HepG2 (cell line): ENCODE measurements around the gene TPRN. TPM values are rescaled to one million over a fixed set of nuclear protein-coding genes. Genes with fewer than 3 reads are reported as not detected.

Source experiments
- AHR ChIP-seq: IDR thresholded peaks from 2 replicates; pipeline ENCODE4 v1.6.1; 2018; ENCODE audit warnings: missing genetic modification reagents, missing compliant biosample characterization
- FOXM1 ChIP-seq: sonication (generic); formaldehyde crosslinking; IDR thresholded peaks from 2 replicates; pipeline ENCODE4 v1.5.0; 2020; ENCODE audit warnings: missing genetic modification reagents
- FOXO1 ChIP-seq: sonication (generic); formaldehyde crosslinking; IDR thresholded peaks from 2 replicates; pipeline ENCODE4 v1.4.0; 2020; ENCODE audit warnings: missing genetic modification reagents
- MXI1 ChIP-seq: IDR thresholded peaks from 3 replicates; pipeline ENCODE4 v1.6.1; 2012; ENCODE audit warnings: low read depth, low read length, inconsistent platforms, borderline replicate concordance
- NFYB ChIP-seq: sonication (generic); formaldehyde crosslinking; IDR thresholded peaks from 2 replicates; pipeline ENCODE4 v1.4.0; 2020; ENCODE audit warnings: missing genetic modification reagents
- POLR2G ChIP-seq: fragments of 200-400 bp; formaldehyde crosslinking; IDR thresholded peaks from 2 replicates; pipeline ENCODE4 v1.6.1; 2018; ENCODE audit warnings: mild to moderate bottlenecking, low read depth, low read length, moderate library complexity
- SOX6 ChIP-seq, 2 experiments: fragments of 450-650 bp in 1 of 2; sonication (generic) in 1 of 2; formaldehyde crosslinking in 1 of 2; IDR thresholded peaks; 2 replicates each; pipeline versions ENCODE4 v1.4.0 to v1.6.1; 2017 to 2020; ENCODE audit warnings: antibody characterized with exemption in 1 of 2, mild to moderate bottlenecking in 1 of 2, missing genetic modification reagents in 1 of 2
- SP5 ChIP-seq: IDR thresholded peaks from 2 replicates; pipeline ENCODE4 v1.6.1; 2016; ENCODE audit warnings: low read depth, borderline replicate concordance
- SRSF1 ChIP-seq: fragments of 200-400 bp; formaldehyde crosslinking; optimal IDR thresholded peaks from 2 replicates; pipeline ENCODE3; 2017; ENCODE audit warnings: mild to moderate bottlenecking, low read depth, low read length, moderate library complexity
- TAF1 ChIP-seq: sonication (generic); formaldehyde crosslinking; IDR thresholded peaks from 2 replicates; pipeline ENCODE4 v1.4.0; 2020; ENCODE audit warnings: missing genetic modification reagents
- YY1 ChIP-seq: IDR thresholded peaks from 2 replicates; pipeline ENCODE4 v1.6.1; 2011; ENCODE audit warnings: low read length, low read depth, moderate library complexity, mild to moderate bottlenecking; ENCODE audit not compliant: insufficient read depth, insufficient replicate concordance
- ZNF12 ChIP-seq: sonication (generic); formaldehyde crosslinking; IDR thresholded peaks from 2 replicates; pipeline ENCODE4 v1.5.0; 2020; ENCODE audit warnings: missing genetic modification reagents
- polyA plus RNA-seq, 8 experiments: library from polyadenylated mRNA; depleted of rRNA in 3 of 8; stranded (reverse) in 7 of 8; unstranded in 1 of 8; fragments of >200 nt; fragmentation: Illumina TruSeq in 4 of 8; extraction: Trizol in 4 of 8; gene quantifications; 2 replicates each; pipeline versions ENCODE4 v1.2.1 to v1.2.3, GENCODE V29; 2011 to 2016; ENCODE audit warnings: low read depth in 4 of 8, missing spikeins in 1 of 8, mixed read lengths in 1 of 8; ENCODE audit not compliant: insufficient read depth in 1 of 8
- total RNA-seq, 5 experiments: library from RNA; depleted of rRNA; stranded (reverse); fragments of >200 nt; fragmentation: Illumina TruSeq; extraction: Trizol; gene quantifications; 2 replicates each; pipeline ENCODE4 v1.2.3, GENCODE V29; 2016; ENCODE audit warnings: low read depth in 1 of 5
- TF ChIP-seq, protein P1 (sequence below): IDR thresholded peaks from 2 replicates; pipeline ENCODE4 v1.6.1; 2018; ENCODE audit warnings: missing genetic modification reagents
- TF ChIP-seq, protein P2 (sequence below): sonication (generic); formaldehyde crosslinking; IDR thresholded peaks from 2 replicates; pipeline ENCODE4 v1.5.0; 2020; ENCODE audit warnings: mild to moderate bottlenecking, missing genetic modification reagents, borderline replicate concordance
- TF ChIP-seq, protein P3 (sequence below): sonication (generic); formaldehyde crosslinking; IDR thresholded peaks from 2 replicates; pipeline ENCODE4 v1.5.0; 2020; ENCODE audit warnings: missing genetic modification reagents, mild to moderate bottlenecking, borderline replicate concordance
- TF ChIP-seq, protein P4 (sequence below): IDR thresholded peaks from 2 replicates; pipeline ENCODE4 v1.6.1; 2016; ENCODE audit warnings: low read depth, borderline replicate concordance
- TF ChIP-seq, protein P5 (sequence below): sonication (generic); formaldehyde crosslinking; IDR thresholded peaks from 2 replicates; pipeline ENCODE4 v1.4.0; 2020; ENCODE audit warnings: mild to moderate bottlenecking, missing genetic modification reagents
- TF ChIP-seq, protein P6 (sequence below): sonication (generic); formaldehyde crosslinking; IDR thresholded peaks from 2 replicates; pipeline ENCODE4 v1.4.0; 2020; ENCODE audit warnings: missing genetic modification reagents, mild to moderate bottlenecking, borderline replicate concordance
- TF ChIP-seq, protein P7 (sequence below): sonication (generic); formaldehyde crosslinking; IDR thresholded peaks from 2 replicates; pipeline ENCODE4 v1.4.0; 2020; ENCODE audit warnings: mild to moderate bottlenecking, missing genetic modification reagents
- TF ChIP-seq, protein P8 (sequence below): sonication (generic); formaldehyde crosslinking; IDR thresholded peaks from 2 replicates; pipeline ENCODE4 v1.9.0; 2022; ENCODE audit warnings: low read depth, missing genetic modification reagents

TPRN gene
- total and polyA plus RNA-seq, 2 of the 13 experiments (the other 11 are each of a cell fraction or from before 2014, with no cell fraction given), result 10.1 to 19.2 TPM

DNA sequence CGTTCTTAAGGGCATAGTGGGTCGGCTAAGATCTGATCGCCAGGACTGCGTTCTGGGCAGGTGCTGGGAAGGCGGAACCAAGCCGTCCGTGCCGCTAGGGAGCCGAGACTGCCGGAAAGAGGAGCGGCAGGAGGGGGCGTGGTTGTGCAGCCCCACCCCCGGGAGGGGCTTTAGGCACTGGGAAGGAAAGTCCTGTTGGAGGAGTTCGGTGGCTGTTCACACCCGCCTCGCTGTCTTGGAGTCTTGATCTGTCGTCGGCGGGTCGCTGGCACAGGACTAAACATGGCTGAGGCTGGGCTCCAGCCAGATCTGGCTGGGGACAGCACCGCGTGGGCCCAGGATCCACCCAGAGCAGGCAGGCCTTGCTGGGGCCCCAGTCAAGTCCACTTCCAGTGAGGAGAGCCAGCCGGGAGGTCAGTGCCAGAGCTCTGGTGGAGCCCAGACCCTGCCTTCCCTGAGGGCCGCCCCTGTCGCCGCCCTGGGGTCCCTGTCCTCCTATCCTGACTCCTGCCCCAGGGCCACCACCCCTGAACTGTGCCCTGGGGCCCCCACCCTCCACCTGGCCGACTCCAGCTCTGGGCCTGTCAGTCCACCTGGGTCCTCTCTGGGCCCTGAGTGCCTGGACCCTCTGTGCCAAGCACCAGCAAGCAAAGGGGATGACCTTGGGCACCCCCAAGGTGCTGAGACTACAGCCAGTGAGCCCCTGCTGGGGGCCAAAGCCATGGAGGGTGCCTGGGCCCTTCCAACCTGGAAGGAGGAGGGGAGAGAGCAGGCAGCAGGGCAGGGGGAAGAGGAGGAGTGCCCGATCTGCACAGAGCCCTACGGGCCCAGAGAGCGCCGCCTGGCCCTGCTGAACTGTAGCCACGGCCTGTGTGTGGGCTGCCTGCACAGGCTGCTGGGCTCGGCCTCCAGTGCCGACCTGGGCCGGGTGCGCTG lies 17.0 kb upstream of the TPRN start (continued):
- TF ChIP-seq, protein P1, sequence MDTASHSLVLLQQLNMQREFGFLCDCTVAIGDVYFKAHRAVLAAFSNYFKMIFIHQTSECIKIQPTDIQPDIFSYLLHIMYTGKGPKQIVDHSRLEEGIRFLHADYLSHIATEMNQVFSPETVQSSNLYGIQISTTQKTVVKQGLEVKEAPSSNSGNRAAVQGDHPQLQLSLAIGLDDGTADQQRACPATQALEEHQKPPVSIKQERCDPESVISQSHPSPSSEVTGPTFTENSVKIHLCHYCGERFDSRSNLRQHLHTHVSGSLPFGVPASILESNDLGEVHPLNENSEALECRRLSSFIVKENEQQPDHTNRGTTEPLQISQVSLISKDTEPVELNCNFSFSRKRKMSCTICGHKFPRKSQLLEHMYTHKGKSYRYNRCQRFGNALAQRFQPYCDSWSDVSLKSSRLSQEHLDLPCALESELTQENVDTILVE (CRISPR knock-in tag), result no peak
- TF ChIP-seq, protein P2, sequence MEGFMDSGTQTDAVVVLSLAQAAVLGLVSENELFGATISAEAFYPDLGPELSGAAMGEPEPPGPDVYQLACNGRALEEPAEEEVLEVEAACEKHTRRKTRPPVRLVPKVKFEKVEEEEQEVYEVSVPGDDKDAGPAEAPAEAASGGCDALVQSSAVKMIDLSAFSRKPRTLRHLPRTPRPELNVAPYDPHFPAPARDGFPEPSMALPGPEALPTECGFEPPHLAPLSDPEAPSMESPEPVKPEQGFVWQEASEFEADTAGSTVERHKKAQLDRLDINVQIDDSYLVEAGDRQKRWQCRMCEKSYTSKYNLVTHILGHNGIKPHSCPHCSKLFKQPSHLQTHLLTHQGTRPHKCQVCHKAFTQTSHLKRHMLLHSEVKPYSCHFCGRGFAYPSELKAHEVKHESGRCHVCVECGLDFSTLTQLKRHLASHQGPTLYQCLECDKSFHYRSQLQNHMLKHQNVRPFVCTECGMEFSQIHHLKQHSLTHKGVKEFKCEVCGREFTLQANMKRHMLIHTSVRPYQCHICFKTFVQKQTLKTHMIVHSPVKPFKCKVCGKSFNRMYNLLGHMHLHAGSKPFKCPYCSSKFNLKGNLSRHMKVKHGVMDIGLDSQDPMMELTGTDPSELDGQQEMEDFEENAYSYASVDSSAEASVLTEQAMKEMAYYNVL, result peak; percentile 67
- TF ChIP-seq TAF1 (peak; percentile 64), SP5 (CRISPR knock-in tag) (peak; percentile 86), FOXM1 (CRISPR knock-in tag) (no peak), POLR2G (peak; percentile 78), SRSF1 (peak; percentile 68), NFYB (CRISPR knock-in tag) (no peak), SOX6 (IDR thresholded peaks at IDR 0.05) (no peak), SOX6 (CRISPR knock-in tag; IDR thresholded peaks at IDR 0.05) (peak; percentile 40; the same call in 1 of the 2 replicates), FOXO1 (CRISPR knock-in tag) (0 out of 2 replicates have a peak, but pooled peaks have one; percentile 5), YY1 (peak; percentile 69), MXI1 (peak; percentile 63; the same call in 1 of the 3 replicates), AHR (CRISPR knock-in tag) (no peak), ZNF12 (CRISPR knock-in tag) (no peak)
- TF ChIP-seq, protein P3, sequence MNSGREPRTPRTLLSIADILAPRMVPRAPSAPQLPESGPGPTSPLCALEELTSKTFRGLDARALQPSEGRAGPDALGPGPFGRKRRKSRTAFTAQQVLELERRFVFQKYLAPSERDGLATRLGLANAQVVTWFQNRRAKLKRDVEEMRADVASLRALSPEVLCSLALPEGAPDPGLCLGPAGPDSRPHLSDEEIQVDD (CRISPR knock-in tag), result peak; percentile 77; the same call in 1 of the 2 replicates
- TF ChIP-seq, protein P4, sequence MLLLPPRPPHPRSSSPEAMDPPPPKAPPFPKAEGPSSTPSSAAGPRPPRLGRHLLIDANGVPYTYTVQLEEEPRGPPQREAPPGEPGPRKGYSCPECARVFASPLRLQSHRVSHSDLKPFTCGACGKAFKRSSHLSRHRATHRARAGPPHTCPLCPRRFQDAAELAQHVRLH (CRISPR knock-in tag), result 0 out of 2 replicates have a peak, but pooled peaks have one; percentile 7
- TF ChIP-seq, protein P5, sequence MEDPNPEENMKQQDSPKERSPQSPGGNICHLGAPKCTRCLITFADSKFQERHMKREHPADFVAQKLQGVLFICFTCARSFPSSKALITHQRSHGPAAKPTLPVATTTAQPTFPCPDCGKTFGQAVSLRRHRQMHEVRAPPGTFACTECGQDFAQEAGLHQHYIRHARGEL (CRISPR knock-in tag), result no peak
- TF ChIP-seq, protein P6, sequence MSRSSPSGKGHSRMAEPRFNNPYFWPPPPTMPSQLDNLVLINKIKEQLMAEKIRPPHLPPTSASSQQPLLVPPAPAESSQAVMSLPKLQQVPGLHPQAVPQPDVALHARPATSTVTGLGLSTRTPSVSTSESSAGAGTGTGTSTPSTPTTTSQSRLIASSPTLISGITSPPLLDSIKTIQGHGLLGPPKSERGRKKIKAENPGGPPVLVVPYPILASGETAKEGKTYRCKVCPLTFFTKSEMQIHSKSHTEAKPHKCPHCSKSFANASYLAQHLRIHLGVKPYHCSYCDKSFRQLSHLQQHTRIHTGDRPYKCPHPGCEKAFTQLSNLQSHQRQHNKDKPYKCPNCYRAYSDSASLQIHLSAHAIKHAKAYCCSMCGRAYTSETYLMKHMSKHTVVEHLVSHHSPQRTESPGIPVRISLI, result no peak
- TF ChIP-seq, protein P7, sequence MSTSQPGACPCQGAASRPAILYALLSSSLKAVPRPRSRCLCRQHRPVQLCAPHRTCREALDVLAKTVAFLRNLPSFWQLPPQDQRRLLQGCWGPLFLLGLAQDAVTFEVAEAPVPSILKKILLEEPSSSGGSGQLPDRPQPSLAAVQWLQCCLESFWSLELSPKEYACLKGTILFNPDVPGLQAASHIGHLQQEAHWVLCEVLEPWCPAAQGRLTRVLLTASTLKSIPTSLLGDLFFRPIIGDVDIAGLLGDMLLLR (CRISPR knock-in tag), result no peak
- TF ChIP-seq, protein P8, sequence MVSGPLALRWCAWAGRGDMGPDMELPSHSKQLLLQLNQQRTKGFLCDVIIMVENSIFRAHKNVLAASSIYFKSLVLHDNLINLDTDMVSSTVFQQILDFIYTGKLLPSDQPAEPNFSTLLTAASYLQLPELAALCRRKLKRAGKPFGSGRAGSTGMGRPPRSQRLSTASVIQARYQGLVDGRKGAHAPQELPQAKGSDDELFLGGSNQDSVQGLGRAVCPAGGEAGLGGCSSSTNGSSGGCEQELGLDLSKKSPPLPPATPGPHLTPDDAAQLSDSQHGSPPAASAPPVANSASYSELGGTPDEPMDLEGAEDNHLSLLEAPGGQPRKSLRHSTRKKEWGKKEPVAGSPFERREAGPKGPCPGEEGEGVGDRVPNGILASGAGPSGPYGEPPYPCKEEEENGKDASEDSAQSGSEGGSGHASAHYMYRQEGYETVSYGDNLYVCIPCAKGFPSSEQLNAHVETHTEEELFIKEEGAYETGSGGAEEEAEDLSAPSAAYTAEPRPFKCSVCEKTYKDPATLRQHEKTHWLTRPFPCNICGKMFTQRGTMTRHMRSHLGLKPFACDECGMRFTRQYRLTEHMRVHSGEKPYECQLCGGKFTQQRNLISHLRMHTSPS, result peak; percentile 7
